ENCODE data around the gene PRELID2. TPM values are rescaled to one million over a fixed set of nuclear protein-coding genes. Genes with fewer than 3 reads are reported as not detected.

The PRELID2 gene
- polyA plus RNA-seq, 2 of the 4 experiments (the other 2 are of a cell fraction), result 8.5 to 10.4 TPM

DNA sequence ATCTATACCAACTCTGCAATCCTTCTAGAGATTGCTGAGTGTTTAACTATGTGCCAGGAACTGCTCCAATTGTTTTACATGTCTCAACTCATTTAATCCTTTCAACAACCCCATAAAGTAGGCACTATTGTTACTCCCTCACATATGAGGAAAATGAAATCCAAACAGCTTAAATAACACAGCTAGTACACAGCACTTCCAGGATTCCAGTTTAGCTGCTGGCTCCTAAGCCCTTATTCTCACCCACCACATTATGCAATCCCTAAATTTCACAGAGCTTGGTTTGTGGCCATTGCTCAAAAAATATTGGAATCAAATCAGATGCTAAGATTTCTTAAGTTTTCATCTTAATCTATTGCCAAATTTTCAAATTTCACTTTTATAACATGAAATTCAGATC lies 84.9 kb downstream of the PRELID2 start:
- Histone ChIP-seq H3K4me3 (no peak overlapping the region), H3K4me2 (no peak overlapping the region), H3K4me1 (no peaks in the 10 kb centered on the region), H3K9me3 (no peaks in the 10 kb centered on the region; the same call in 2 of the 3 replicates), H3K27ac (no peak overlapping the region)
- ATAC-seq (no peak), DNase-seq (ENCODE audit: low read depth in 1 of 2, low spot score in 1 of 2) (no peak), FAIRE-seq (no peak)
- TF ChIP-seq TP53 (CRISPR knock-in tag; IDR thresholded peaks at IDR 0.05), result no peak
- TF ChIP-seq BHLHE40 (IDR thresholded peaks at IDR 0.05; ENCODE audit: low read depth, low read length), result no peak
- no peak for TF ChIP-seq ZC3H11A (IDR thresholded peaks at IDR 0.05)
- no peak for TF ChIP-seq JUN (IDR thresholded peaks at IDR 0.05)
- TF ChIP-seq RAD21 (conservative IDR thresholded peaks at IDR 0.05 in 1 of 2, IDR thresholded peaks at IDR 0.05 in 1 of 2), result no peak
- TF ChIP-seq HOXB13 (CRISPR knock-in tag; IDR thresholded peaks at IDR 0.05; ENCODE audit: low read depth), result no peak
- TF ChIP-seq POLR2A (IDR thresholded peaks at IDR 0.05; ENCODE audit: low read length), result no peak
- TF ChIP-seq HDAC2 (IDR thresholded peaks at IDR 0.05), result no peak
- no peak for TF ChIP-seq EP300 (IDR thresholded peaks at IDR 0.05)
- TF ChIP-seq, protein P1, sequence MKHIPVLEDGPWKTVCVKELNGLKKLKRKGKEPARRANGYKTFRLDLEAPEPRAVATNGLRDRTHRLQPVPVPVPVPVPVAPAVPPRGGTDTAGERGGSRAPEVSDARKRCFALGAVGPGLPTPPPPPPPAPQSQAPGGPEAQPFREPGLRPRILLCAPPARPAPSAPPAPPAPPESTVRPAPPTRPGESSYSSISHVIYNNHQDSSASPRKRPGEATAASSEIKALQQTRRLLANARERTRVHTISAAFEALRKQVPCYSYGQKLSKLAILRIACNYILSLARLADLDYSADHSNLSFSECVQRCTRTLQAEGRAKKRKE (CRISPR knock-in tag; IDR thresholded peaks at IDR 0.05; ENCODE audit: low read depth), result no peak
- no peak for TF ChIP-seq ESRRA (IDR thresholded peaks at IDR 0.05; ENCODE audit: borderline replicate concordance, low read length)
- TF ChIP-seq HOXB5 (CRISPR knock-in tag; IDR thresholded peaks at IDR 0.05), result no peak
- no peak for TF ChIP-seq NR3C1 (IDR thresholded peaks at IDR 0.05)
- no peak for TF ChIP-seq JUNB (IDR thresholded peaks at IDR 0.05)
- no peak for TF ChIP-seq TFCP2L1 (CRISPR knock-in tag; IDR thresholded peaks at IDR 0.05)
- TF ChIP-seq HOXA7 (CRISPR knock-in tag; IDR thresholded peaks at IDR 0.05), result no peak
- TF ChIP-seq FOSB (CRISPR knock-in tag; IDR thresholded peaks at IDR 0.05), result no peak
- TF ChIP-seq, protein P2, sequence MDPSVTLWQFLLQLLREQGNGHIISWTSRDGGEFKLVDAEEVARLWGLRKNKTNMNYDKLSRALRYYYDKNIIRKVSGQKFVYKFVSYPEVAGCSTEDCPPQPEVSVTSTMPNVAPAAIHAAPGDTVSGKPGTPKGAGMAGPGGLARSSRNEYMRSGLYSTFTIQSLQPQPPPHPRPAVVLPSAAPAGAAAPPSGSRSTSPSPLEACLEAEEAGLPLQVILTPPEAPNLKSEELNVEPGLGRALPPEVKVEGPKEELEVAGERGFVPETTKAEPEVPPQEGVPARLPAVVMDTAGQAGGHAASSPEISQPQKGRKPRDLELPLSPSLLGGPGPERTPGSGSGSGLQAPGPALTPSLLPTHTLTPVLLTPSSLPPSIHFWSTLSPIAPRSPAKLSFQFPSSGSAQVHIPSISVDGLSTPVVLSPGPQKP (IDR thresholded peaks at IDR 0.05; ENCODE audit: low read depth, low read length), result no peak
- no peak for TF ChIP-seq KDM5A (IDR thresholded peaks at IDR 0.05)
- TF ChIP-seq, protein P3, sequence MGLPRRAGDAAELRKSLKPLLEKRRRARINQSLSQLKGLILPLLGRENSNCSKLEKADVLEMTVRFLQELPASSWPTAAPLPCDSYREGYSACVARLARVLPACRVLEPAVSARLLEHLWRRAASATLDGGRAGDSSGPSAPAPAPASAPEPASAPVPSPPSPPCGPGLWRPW (IDR thresholded peaks at IDR 0.05), result no peak
- CTCF ChIA-PET, result no interaction called here
- POLR2A ChIA-PET, result no interaction called here

DNA sequence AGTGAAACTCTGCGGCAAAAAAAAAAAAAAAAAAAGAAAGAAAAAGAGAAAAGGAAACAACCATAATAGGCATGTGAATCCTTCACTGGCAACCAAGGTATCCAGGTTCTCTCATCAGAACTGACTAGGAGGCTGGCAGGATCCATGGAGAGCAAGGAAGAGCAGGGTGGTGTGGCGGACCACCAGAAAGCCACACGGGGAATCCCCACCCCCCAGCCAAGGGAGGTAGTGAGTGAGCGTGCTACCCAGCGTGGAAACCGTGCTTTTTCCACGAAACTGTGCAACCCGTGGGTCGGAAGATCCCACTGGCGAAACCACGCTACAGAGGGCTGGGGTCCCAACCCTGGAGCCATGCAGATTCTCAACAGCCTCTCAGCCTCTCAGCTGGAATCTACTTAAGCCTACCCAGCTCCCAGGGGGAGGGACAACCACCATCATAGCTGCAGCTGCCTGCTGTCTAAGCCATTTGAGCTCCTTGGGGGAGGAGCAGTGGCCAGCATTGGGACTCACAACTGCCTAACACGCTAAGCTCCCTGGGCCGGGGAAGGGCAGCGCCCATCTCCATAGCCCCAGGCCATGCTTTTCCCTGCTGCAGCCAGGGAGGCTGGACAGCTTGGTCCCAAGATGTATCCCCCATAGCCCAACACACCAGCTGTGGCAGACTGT lies 91.6 kb downstream of the PRELID2 start:
- TF ChIP-seq, protein P4, sequence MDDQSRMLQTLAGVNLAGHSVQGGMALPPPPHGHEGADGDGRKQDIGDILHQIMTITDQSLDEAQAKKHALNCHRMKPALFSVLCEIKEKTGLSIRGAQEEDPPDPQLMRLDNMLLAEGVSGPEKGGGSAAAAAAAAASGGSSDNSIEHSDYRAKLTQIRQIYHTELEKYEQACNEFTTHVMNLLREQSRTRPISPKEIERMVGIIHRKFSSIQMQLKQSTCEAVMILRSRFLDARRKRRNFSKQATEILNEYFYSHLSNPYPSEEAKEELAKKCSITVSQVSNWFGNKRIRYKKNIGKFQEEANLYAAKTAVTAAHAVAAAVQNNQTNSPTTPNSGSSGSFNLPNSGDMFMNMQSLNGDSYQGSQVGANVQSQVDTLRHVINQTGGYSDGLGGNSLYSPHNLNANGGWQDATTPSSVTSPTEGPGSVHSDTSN (IDR thresholded peaks at IDR 0.05), result no peak
- TF ChIP-seq, protein P5, sequence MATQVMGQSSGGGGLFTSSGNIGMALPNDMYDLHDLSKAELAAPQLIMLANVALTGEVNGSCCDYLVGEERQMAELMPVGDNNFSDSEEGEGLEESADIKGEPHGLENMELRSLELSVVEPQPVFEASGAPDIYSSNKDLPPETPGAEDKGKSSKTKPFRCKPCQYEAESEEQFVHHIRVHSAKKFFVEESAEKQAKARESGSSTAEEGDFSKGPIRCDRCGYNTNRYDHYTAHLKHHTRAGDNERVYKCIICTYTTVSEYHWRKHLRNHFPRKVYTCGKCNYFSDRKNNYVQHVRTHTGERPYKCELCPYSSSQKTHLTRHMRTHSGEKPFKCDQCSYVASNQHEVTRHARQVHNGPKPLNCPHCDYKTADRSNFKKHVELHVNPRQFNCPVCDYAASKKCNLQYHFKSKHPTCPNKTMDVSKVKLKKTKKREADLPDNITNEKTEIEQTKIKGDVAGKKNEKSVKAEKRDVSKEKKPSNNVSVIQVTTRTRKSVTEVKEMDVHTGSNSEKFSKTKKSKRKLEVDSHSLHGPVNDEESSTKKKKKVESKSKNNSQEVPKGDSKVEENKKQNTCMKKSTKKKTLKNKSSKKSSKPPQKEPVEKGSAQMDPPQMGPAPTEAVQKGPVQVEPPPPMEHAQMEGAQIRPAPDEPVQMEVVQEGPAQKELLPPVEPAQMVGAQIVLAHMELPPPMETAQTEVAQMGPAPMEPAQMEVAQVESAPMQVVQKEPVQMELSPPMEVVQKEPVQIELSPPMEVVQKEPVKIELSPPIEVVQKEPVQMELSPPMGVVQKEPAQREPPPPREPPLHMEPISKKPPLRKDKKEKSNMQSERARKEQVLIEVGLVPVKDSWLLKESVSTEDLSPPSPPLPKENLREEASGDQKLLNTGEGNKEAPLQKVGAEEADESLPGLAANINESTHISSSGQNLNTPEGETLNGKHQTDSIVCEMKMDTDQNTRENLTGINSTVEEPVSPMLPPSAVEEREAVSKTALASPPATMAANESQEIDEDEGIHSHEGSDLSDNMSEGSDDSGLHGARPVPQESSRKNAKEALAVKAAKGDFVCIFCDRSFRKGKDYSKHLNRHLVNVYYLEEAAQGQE (IDR thresholded peaks at IDR 0.05), result no peak
- TF ChIP-seq, protein P6, sequence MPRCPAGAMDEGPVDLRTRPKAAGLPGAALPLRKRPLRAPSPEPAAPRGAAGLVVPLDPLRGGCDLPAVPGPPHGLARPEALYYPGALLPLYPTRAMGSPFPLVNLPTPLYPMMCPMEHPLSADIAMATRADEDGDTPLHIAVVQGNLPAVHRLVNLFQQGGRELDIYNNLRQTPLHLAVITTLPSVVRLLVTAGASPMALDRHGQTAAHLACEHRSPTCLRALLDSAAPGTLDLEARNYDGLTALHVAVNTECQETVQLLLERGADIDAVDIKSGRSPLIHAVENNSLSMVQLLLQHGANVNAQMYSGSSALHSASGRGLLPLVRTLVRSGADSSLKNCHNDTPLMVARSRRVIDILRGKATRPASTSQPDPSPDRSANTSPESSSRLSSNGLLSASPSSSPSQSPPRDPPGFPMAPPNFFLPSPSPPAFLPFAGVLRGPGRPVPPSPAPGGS (IDR thresholded peaks at IDR 0.05), result no peak
- TF ChIP-seq CHD4 (IDR thresholded peaks at IDR 0.05; ENCODE audit: borderline replicate concordance) (no peak), ZFP36 (IDR thresholded peaks at IDR 0.05; ENCODE audit: borderline replicate concordance, partially characterized antibody) (no peak), HOXB5 (CRISPR knock-in tag; IDR thresholded peaks at IDR 0.05) (no peak), RCOR1 (IDR thresholded peaks at IDR 0.05; ENCODE audit: low read depth, low read length) (no peak), RNF2 (IDR thresholded peaks at IDR 0.05; ENCODE audit: borderline replicate concordance, low read depth) (no peak), POLR2AphosphoS2 (conservative IDR thresholded peaks at IDR 0.05; ENCODE audit: low read length) (no peak), RFX5 (IDR thresholded peaks at IDR 0.05) (no peak), GATA3 (IDR thresholded peaks at IDR 0.05; ENCODE audit: borderline replicate concordance) (no peak), SMC3 (IDR thresholded peaks at IDR 0.05) (no peak), ESRRA (IDR thresholded peaks at IDR 0.05; ENCODE audit: borderline replicate concordance, low read length) (no peak), KDM5A (IDR thresholded peaks at IDR 0.05) (no peak), CBX8 (IDR thresholded peaks at IDR 0.05) (no peak)
- H3K27ac ChIP-seq, result no peak overlapping the region
- no peak overlapping the region for H3K4me3 ChIP-seq
- CTCF ChIA-PET, result interaction anchor here (0.6 to 0.8 kb wide), 2 partner anchors 10 to 578 kb away, joined by 3 read pairs; no protein-coding TSS in a partner anchor
- H3K9me3 ChIP-seq, result no peaks in the 10 kb centered on the region; the same call in 2 of the 3 replicates
- DNase-seq (ENCODE audit: low read depth in 1 of 2, low spot score in 1 of 2) (no peak), FAIRE-seq (no peak), ATAC-seq (no peak)
- WGBS (ENCODE audit: missing lambda C conversion rate), result 93% methylated on average over 14 of the region's 14 CpGs
- H3K4me2 ChIP-seq, result no peak overlapping the region
- POLR2A ChIA-PET, result no interaction called here
- no peaks in the 10 kb centered on the region for H3K4me1 ChIP-seq

Data from A549 (cell line).